Vagina (tissue), 2 donors: ENCODE data around the gene EXD2.

ENCODE experiments used
- CTCF ChIP-seq, 3 experiments: fragments of 450-650 bp in 2 of 3; fragments of 200-600 bp in 1 of 3; sonication (generic) in 1 of 3; IDR thresholded peaks; one replicate each; pipeline ENCODE4 v1.5.1; 2017 to 2019; ENCODE audit warnings: antibody characterized with exemption in 3 of 3, mild to moderate bottlenecking in 2 of 3, moderate library complexity in 2 of 3
- POLR2A ChIP-seq, 2 donors: fragments of 450-650 bp; IDR thresholded peaks; one replicate each; pipeline ENCODE4 v1.6.1; 2017; ENCODE audit warnings: antibody characterized with exemption in 2 of 2, mild to moderate bottlenecking in 2 of 2, moderate library complexity in 2 of 2
- POLR2AphosphoS5 ChIP-seq, 2 donors: sonication (generic); formaldehyde crosslinking; IDR thresholded peaks; one replicate each; pipeline ENCODE4 v1.9.0; 2017; ENCODE audit warnings: antibody characterized with exemption in 2 of 2, mild to moderate bottlenecking in 2 of 2, low read depth in 1 of 2; ENCODE audit not compliant: insufficient read depth in 1 of 2

GRCh38 chr14:69190191-69190590, 1.1 kb upstream of the EXD2 start:
- no peak for TF ChIP-seq POLR2AphosphoS5 (IDR thresholded peaks at IDR 0.05; ENCODE audit: insufficient read depth in 1 of 2, low read depth in 1 of 2)
- TF ChIP-seq CTCF (IDR thresholded peaks at IDR 0.05), result no peak
- no peak for TF ChIP-seq POLR2A (IDR thresholded peaks at IDR 0.05)
